ENCODE results near the gene ADIPOR1.

ADIPOR1 gene

GRCh38 chr1:202892501-202892900, 65.6 kb downstream of the ADIPOR1 start:
- in situ Hi-C loops (cut with MboI; ENCODE audit: low pct_unique_long_range_greater_than_20kb, low sequenced_read_pairs), result no loop called here
- DNase-seq, result no peak

Measured in KBM-7 (cell line).